Calu3 (cell line): ENCODE data around the gene ABCA4. TPM values are rescaled to one million over a fixed set of nuclear protein-coding genes. Genes with fewer than 3 reads are reported as not detected.

Experiments
- BruUV-seq: library from RNA; stranded (reverse); fragments of 400-500 nt; replicated peaks from 2 replicates; lab custom pipeline; 2021; lab: Mats Ljungman, UMichigan
- CTCF ChIA-PET: fragments of 300-600 bp; sonication (Branson Sonifier 250); formaldehyde crosslinking; loops from one replicate; lab custom pipeline; 2022; ENCODE audit warnings: antibody characterized with exemption; lab: Charles Lee
- DNase-seq: peaks from one replicate; pipeline ENCODE4 v3.0.0; 2022
- H3K27ac Mint-ChIP-seq: one replicate; pipeline ENCODE4 v1.8.0; 2022; ENCODE audit warnings: mixed read lengths; ENCODE audit not compliant: unreplicated experiment
- H3K27me3 Mint-ChIP-seq: one replicate; pipeline ENCODE4 v1.8.0; 2022; ENCODE audit warnings: mixed read lengths; ENCODE audit not compliant: unreplicated experiment
- H3K36me3 Mint-ChIP-seq: one replicate; pipeline ENCODE4 v1.8.0; 2022; ENCODE audit warnings: mild to moderate bottlenecking, moderate library complexity, mixed read lengths; ENCODE audit not compliant: insufficient read depth, unreplicated experiment
- H3K4me1 Mint-ChIP-seq: one replicate; pipeline ENCODE4 v1.8.0; 2022; ENCODE audit warnings: mild to moderate bottlenecking, low read depth, mixed read lengths; ENCODE audit not compliant: unreplicated experiment
- H3K4me3 Mint-ChIP-seq: one replicate; pipeline ENCODE4 v1.8.0; 2022; ENCODE audit warnings: mild to moderate bottlenecking, low read depth, moderate library complexity, mixed read lengths; ENCODE audit not compliant: unreplicated experiment
- H3K9me3 Mint-ChIP-seq: one replicate; pipeline ENCODE4 v1.8.0; 2022; ENCODE audit warnings: low read depth, mixed read lengths; ENCODE audit not compliant: unreplicated experiment
- CTCF ChIP-seq: fragments of 200-600 bp; IDR thresholded peaks from one replicate; pipeline ENCODE4 v1.8.0; 2022; ENCODE audit warnings: antibody characterized with exemption; ENCODE audit not compliant: unreplicated experiment
- intact Hi-C: fragments of 100-400 bp; cut with micrococcal nuclease; formaldehyde crosslinking; loops from one replicate; pipeline ENCODE4 v1.10.0; 2022; ENCODE audit not compliant: unreplicated experiment
- total RNA-seq: library from RNA; stranded (reverse); gene quantifications from 2 replicates; pipeline ENCODE4 v1.2.3, GENCODE V29; 2022

Gene ABCA4
- total RNA-seq, 1 experiment from 2014 or later, result 0.31 TPM

GRCh38 chr1:94118471-94118870 lies 2.5 kb downstream of the ABCA4 start:
- CTCF ChIA-PET, result interaction anchor here (1.6 kb wide), 1 partner anchor 55 kb away, joined by 3 read pairs; no protein-coding TSS in a partner anchor
- DNase-seq, result no peak
- intact Hi-C loops, result no loop called here
- Mint-ChIP-seq H3K4me1 (peaks cover 9% of the 10 kb centered on the region), H3K27ac (no peak overlapping the region), H3K9me3 (no peaks in the 10 kb centered on the region), H3K4me3 (no peak overlapping the region), H3K36me3 (no peaks in the 10 kb centered on the region), H3K27me3 (peaks cover 8% of the 10 kb centered on the region)
- BruUV-seq, result no TSS peak
- TF ChIP-seq CTCF, result no peak

GRCh38 chr1:94118013-94118412 lies 2.9 kb downstream of the ABCA4 start:
- intact Hi-C loops, result no loop called here
- H3K27ac Mint-ChIP-seq, result no peak overlapping the region
- no peak for DNase-seq
- H3K27me3 Mint-ChIP-seq, result peaks cover 8% of the 10 kb centered on the region
- H3K36me3 Mint-ChIP-seq, result no peaks in the 10 kb centered on the region
- no peak for TF ChIP-seq CTCF
- no peak overlapping the region for H3K4me3 Mint-ChIP-seq
- BruUV-seq, result no TSS peak
- no peaks in the 10 kb centered on the region for H3K9me3 Mint-ChIP-seq
- CTCF ChIA-PET, result interaction anchor here (1.6 kb wide), 1 partner anchor 55 kb away, joined by 3 read pairs; no protein-coding TSS in a partner anchor
- H3K4me1 Mint-ChIP-seq, result peaks cover 9% of the 10 kb centered on the region

- H3K36me3 Mint-ChIP-seq, result no peaks in the 10 kb centered on the region
- no peak overlapping the region for H3K4me3 Mint-ChIP-seq
- no peak for TF ChIP-seq CTCF
- peaks cover 7% of the 10 kb centered on the region for H3K27me3 Mint-ChIP-seq
- no peak overlapping the region for H3K27ac Mint-ChIP-seq
- CTCF ChIA-PET, result interaction anchor here (1.6 kb wide), 1 partner anchor 54 kb away, joined by 3 read pairs; no protein-coding TSS in a partner anchor
- intact Hi-C loops, result no loop called here
- H3K9me3 Mint-ChIP-seq, result no peaks in the 10 kb centered on the region
- H3K4me1 Mint-ChIP-seq, result peaks cover 9% of the 10 kb centered on the region
- no TSS peak for BruUV-seq
- no peak for DNase-seq
Observed at GRCh38 chr1:94117259-94117851, 3.6 kb downstream of the ABCA4 start.

GRCh38 chr1:94115900-94116436 lies 5.0 kb downstream of the ABCA4 start:
- H3K9me3 Mint-ChIP-seq, result no peaks in the 10 kb centered on the region
- BruUV-seq, result no TSS peak

More at GRCh38 chr1:94115900-94116436, 5.0 kb downstream of the ABCA4 start:
- CTCF ChIA-PET, result no interaction called here
- H3K27me3 Mint-ChIP-seq, result no peaks in the 10 kb centered on the region
- DNase-seq, result no peak
- intact Hi-C loops, result no loop called here
- peaks cover 9% of the 10 kb centered on the region for H3K4me1 Mint-ChIP-seq
- no peaks in the 10 kb centered on the region for H3K36me3 Mint-ChIP-seq
- TF ChIP-seq CTCF, result no peak
- no peak overlapping the region for H3K27ac Mint-ChIP-seq
- H3K4me3 Mint-ChIP-seq, result no peak overlapping the region
